Rectal smooth muscle tissue (tissue), 1 donor: ENCODE data around the gene HLA-DRB5.
"Not testable (repeated sequence)": the region's sequence is repeated elsewhere in the genome, so short reads cannot be mapped to it uniquely, and the experiment has no call there.

Experiments
- H3K27ac ChIP-seq: one replicate; pipeline ENCODE4 v1.7.0; 2013; ENCODE audit warnings: low read depth, low read length, inconsistent platforms
- H3K27me3 ChIP-seq: one replicate; pipeline ENCODE4 v1.7.0; 2013; ENCODE audit warnings: low read length; ENCODE audit not compliant: control insufficient read depth, insufficient read depth
- H3K36me3 ChIP-seq: one replicate; pipeline ENCODE4 v1.7.0; 2013; ENCODE audit warnings: low read length; ENCODE audit not compliant: control insufficient read depth, insufficient read depth
- H3K4me1 ChIP-seq: one replicate; pipeline ENCODE4 v1.7.0; 2013; ENCODE audit warnings: low read length; ENCODE audit not compliant: control insufficient read depth, insufficient read depth
- H3K4me3 ChIP-seq: one replicate; pipeline ENCODE4 v1.7.0; 2013; ENCODE audit warnings: low read length
- H3K9ac ChIP-seq: one replicate; pipeline ENCODE4 v1.7.0; 2013; ENCODE audit warnings: low read length

Gene HLA-DRB5

GRCh38 chr6:32553037-32553742 is 23.1 kb upstream of the HLA-DRB5 start:
- H3K27ac ChIP-seq = no peak overlapping the region
- H3K4me3 ChIP-seq = no peak overlapping the region
- H3K4me1 ChIP-seq = no peaks in the 10 kb centered on the region
- H3K9ac ChIP-seq = no peak overlapping the region
- no peaks in the 10 kb centered on the region for H3K27me3 ChIP-seq
- H3K36me3 ChIP-seq = no peaks in the 10 kb centered on the region

GRCh38 chr6:32551410-32551809 is 21.3 kb upstream of the HLA-DRB5 start:
- H3K27me3 ChIP-seq = no peaks in the 10 kb centered on the region

DNA sequence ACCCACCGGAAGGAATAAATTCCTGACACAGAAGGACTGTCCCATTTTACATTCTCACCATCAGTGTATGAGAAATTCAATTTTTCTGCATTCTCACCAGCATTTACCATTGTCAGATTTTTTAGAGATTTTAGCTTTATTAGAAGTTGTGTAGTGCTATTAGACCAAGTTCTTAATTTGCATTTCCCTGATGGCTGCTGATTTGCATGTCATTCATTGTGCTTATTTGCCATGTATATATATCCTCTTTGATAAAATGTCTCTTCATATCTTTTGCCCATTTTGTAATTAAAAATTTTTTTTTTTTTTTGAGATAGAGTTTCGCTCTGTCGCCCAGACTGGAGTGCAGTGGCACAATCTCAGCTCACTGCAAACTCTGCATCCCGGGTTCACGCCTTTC is 9.8 kb upstream of the HLA-DRB5 start:
- Histone ChIP-seq H3K27ac (no peak overlapping the region), H3K4me3 (no peak overlapping the region), H3K36me3 (no peaks in the 10 kb centered on the region), H3K9ac (no peak overlapping the region), H3K4me1 (no peaks in the 10 kb centered on the region), H3K27me3 (no peaks in the 10 kb centered on the region)

More at GRCh38 chr6:32551410-32551809, 21.3 kb upstream of the HLA-DRB5 start:
- Histone ChIP-seq H3K4me1 (no peaks in the 10 kb centered on the region), H3K9ac (no peak overlapping the region), H3K27ac (no peak overlapping the region), H3K4me3 (no peak overlapping the region), H3K36me3 (no peaks in the 10 kb centered on the region)

GRCh38 chr6:32530431-32530793 is 325 bp upstream of the HLA-DRB5 start:
- not testable (repeated sequence) for H3K4me3 ChIP-seq, H3K27ac ChIP-seq, H3K36me3 ChIP-seq, H3K9ac ChIP-seq, H3K27me3 ChIP-seq, H3K4me1 ChIP-seq

GRCh38 chr6:32522302-32523047 is 7.6 kb downstream of the HLA-DRB5 start:
- Histone ChIP-seq H3K9ac (no peak overlapping the region), H3K4me3 (peak overlapping the region; percentile 54), H3K36me3 (no peaks in the 10 kb centered on the region), H3K27me3 (no peaks in the 10 kb centered on the region), H3K27ac (no peak overlapping the region), H3K4me1 (no peaks in the 10 kb centered on the region)

DNA sequence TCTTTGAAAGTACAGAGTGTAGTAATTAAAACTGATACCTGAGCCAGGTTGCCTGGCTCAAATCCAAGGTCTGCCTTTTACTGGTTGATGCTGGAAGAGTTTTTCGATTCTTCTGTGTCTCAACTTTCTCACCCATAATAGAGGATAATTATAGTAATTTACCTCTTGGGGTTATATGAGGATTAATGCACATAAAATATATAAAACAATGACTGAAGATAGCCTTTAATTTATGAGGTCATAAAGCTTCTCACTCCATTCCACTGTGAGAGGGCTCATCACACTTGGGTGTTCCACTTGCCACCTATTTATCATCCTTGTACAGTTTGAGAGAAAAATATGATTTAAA is 10.2 kb downstream of the HLA-DRB5 start:
- H3K27me3 ChIP-seq = no peaks in the 10 kb centered on the region

DNA sequence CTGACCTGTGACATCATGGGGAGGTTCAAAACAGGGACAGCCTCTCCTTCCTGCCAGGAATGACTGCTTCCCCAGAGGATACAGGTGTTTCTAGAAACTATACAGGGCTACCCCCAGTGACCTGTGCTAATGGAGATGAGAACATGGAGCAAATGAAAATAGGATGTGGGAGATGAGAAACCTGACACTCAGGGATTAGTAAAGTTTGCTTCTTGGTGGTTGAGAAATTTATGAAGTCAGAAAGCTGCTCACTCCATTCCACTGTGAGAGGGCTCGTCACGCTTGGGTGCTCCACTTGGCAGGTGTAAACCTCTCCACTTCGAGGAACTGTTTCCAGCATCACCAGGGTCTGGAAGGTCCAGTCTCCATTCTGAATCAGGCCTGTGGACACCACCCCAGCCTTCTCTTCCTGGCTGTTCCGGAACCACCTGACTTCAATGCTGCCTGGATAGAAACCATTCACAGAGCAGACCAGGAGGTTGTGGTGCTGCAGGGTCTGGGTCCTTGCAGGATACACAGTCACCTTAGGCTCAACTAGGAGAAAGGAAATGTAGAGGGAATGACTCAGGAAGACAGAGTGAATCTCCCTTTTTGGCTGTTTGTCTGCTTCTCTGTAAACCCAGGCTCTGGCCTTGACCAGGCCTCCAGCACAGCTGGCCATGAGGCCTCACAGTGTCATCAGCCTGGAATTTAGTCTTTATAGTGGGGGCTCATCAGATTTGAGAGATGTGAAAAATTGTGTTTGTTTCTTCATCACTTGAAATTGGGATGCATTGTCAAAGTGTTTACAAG is 10.8 kb downstream of the HLA-DRB5 start:
- no peaks in the 10 kb centered on the region for H3K27me3 ChIP-seq
- H3K9ac ChIP-seq = no peak overlapping the region
- H3K27ac ChIP-seq = no peak overlapping the region
- H3K4me3 ChIP-seq = no peak overlapping the region
- H3K36me3 ChIP-seq = no peaks in the 10 kb centered on the region
- no peaks in the 10 kb centered on the region for H3K4me1 ChIP-seq

More for the DNA sequence above, 10.2 kb downstream of the HLA-DRB5 start:
- Histone ChIP-seq H3K4me1 (no peaks in the 10 kb centered on the region), H3K4me3 (no peak overlapping the region), H3K36me3 (no peaks in the 10 kb centered on the region), H3K27ac (no peak overlapping the region), H3K9ac (no peak overlapping the region)

GRCh38 chr6:32517654-32518445 is 12.2 kb downstream of the HLA-DRB5 start:
- no peak overlapping the region for H3K4me3 ChIP-seq
- H3K4me1 ChIP-seq = no peaks in the 10 kb centered on the region
- no peaks in the 10 kb centered on the region for H3K36me3 ChIP-seq
- H3K27me3 ChIP-seq = no peaks in the 10 kb centered on the region
- H3K9ac ChIP-seq = no peak overlapping the region
- no peak overlapping the region for H3K27ac ChIP-seq

- no peaks in the 10 kb centered on the region for H3K36me3 ChIP-seq
- no peaks in the 10 kb centered on the region for H3K4me1 ChIP-seq
- H3K9ac ChIP-seq = no peak overlapping the region
- no peak overlapping the region for H3K27ac ChIP-seq
- no peak overlapping the region for H3K4me3 ChIP-seq
- H3K27me3 ChIP-seq = no peaks in the 10 kb centered on the region
Observed at GRCh38 chr6:32501016-32501415, 29.1 kb downstream of the HLA-DRB5 start.

DNA sequence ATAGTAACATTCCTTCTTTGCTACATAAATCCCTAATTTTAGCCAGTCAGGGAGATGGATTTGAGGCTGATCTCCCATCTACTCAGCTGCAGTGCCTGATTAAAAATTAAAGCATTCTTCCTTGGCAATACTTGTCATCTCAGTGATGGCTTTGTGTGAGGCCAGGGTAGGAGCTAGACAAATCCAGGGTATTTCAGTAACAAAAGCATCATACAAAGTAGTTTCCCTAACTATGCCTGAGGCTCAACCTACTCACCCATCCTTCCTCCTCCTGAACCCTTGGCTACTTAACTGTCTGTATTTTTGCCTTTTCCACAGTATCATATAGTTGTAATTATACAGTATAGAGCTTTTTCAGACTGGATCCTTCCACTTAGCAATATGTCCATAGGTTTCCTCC is 37.7 kb downstream of the HLA-DRB5 start:
- Histone ChIP-seq H3K27me3 (no peaks in the 10 kb centered on the region), H3K27ac (no peak overlapping the region), H3K4me3 (no peak overlapping the region), H3K4me1 (no peaks in the 10 kb centered on the region), H3K36me3 (no peaks in the 10 kb centered on the region), H3K9ac (no peak overlapping the region)

- no peak overlapping the region for H3K4me3 ChIP-seq
- no peaks in the 10 kb centered on the region for H3K4me1 ChIP-seq
- no peaks in the 10 kb centered on the region for H3K27me3 ChIP-seq
- no peaks in the 10 kb centered on the region for H3K36me3 ChIP-seq
- H3K27ac ChIP-seq = no peak overlapping the region
- H3K9ac ChIP-seq = no peak overlapping the region
Observed at GRCh38 chr6:32491700-32492099, 38.4 kb downstream of the HLA-DRB5 start.

DNA sequence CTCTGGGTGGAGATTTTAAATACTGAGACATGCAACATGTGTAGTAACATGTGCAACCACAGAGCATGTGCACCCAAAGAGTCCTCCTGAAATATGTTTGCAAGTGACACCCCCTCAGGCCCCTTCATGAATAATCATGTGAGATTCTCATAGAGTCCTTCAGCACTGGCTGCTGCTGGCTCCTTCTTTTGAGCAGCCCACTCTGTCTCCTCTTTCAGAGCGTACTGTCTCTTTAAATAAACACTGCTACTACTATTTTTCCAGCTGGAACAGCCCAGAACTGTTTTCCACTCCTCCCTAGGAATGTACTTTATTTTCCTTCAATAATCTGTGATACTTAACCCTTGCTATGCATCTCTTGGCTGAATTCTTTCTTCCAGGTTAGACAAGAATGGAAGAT is 42.0 kb downstream of the HLA-DRB5 start:
- Histone ChIP-seq H3K27ac (no peak overlapping the region), H3K9ac (no peak overlapping the region), H3K27me3 (no peaks in the 10 kb centered on the region), H3K36me3 (no peaks in the 10 kb centered on the region), H3K4me1 (no peaks in the 10 kb centered on the region), H3K4me3 (no peak overlapping the region)
